K562 (cell line): Measurements from ENCODE around the gene GUF1. TPM values are rescaled to one million over a fixed set of nuclear protein-coding genes. Genes with fewer than 3 reads are reported as not detected.

ENCODE experiments used
- ATAC-seq: fragments of 200-7000 bp; cut with Tn5 transposase; 3 replicates; pipeline ENCODE4 v1.9.1; 2020; ENCODE audit warnings: moderate library complexity
- BruUV-seq: library from RNA; stranded (reverse); fragments of 400-500 nt; replicated peaks from 2 replicates; lab custom pipeline; 2021; lab: Mats Ljungman, UMichigan
- CTCF ChIA-PET: fragments of 300-600 bp; formaldehyde crosslinking; extraction: SDS; loops from one replicate; lab custom pipeline; 2021; ENCODE audit warnings: low intra/inter-chr PET ratio; lab: Yijun Ruan, JAX
- POLR2A ChIA-PET: fragments of 300-600, 350-650 bp; sonication (Branson Sonifier 250); formaldehyde crosslinking; extraction: SDS; loops from one replicate; lab custom pipeline; 2021; ENCODE audit warnings: antibody characterized with exemption, inconsistent platforms; lab: Yijun Ruan, JAX
- DNase-seq, 4 experiments: peaks; one replicate each; pipeline versions ENCODE4 v3.0.0 to v3.0.0-alpha.2; 2011 to 2018; ENCODE audit warnings: low spot score in 3 of 4, mixed read lengths in 3 of 4; ENCODE audit errors: extremely low read depth in 1 of 4
- FAIRE-seq: peaks from 2 replicates; lab custom pipeline; 2011; peaks lifted over from hg19 to GRCh38; lab: Jason Lieb, UNC
- H2AFZ ChIP-seq: 2 replicates; pipeline ENCODE4 v1.6.0; 2011; ENCODE audit warnings: low read depth, low read length, control low read depth, inconsistent platforms
- H3K27ac ChIP-seq: fragments of 200-600 bp; 3 replicates; pipeline ENCODE4 v1.8.0; 2011; ENCODE audit warnings: low read depth, mild to moderate bottlenecking, control low read depth, inconsistent platforms, low read length, moderate library complexity, mixed read lengths; ENCODE audit errors: extremely low read depth
- H3K27me3 ChIP-seq, 2 experiments: fragments of 300-600 bp in 1 of 2; 2 replicates in 1 of 2; 3 replicates in 1 of 2; pipeline versions ENCODE4 v1.6.0 to v1.8.0; 2011; ENCODE audit warnings: inconsistent platforms in 2 of 2, low read length in 2 of 2, mild to moderate bottlenecking in 1 of 2, mixed read lengths in 1 of 2, moderate library complexity in 1 of 2; ENCODE audit not compliant: control insufficient read depth in 2 of 2, insufficient read depth in 2 of 2
- H3K36me3 ChIP-seq: fragments of 300-600 bp; 3 replicates; pipeline ENCODE4 v1.8.0; 2011; ENCODE audit warnings: mild to moderate bottlenecking, low read length, inconsistent platforms; ENCODE audit not compliant: control insufficient read depth, insufficient read depth
- H3K4me1 ChIP-seq, 2 experiments: fragments of 200-600 bp in 1 of 2; replicated peaks in 1 of 2; 2 replicates in 1 of 2; 3 replicates in 1 of 2; pipeline versions ENCODE4 v1.5.1 to v1.8.0; 2011; ENCODE audit warnings: inconsistent platforms in 2 of 2, low read length in 2 of 2, mild to moderate bottlenecking in 1 of 2, mixed read lengths in 1 of 2, moderate library complexity in 1 of 2; ENCODE audit not compliant: control insufficient read depth in 2 of 2, insufficient read depth in 2 of 2
- H3K4me2 ChIP-seq: 2 replicates; pipeline ENCODE4 v1.6.1; 2011; ENCODE audit warnings: low read length, control low read depth, inconsistent platforms, mixed read lengths; ENCODE audit not compliant: insufficient read depth
- H3K4me3 ChIP-seq: fragments of 200-600 bp; sonication (generic), shearing (Covaris generic); 2 replicates; pipeline ENCODE4 v1.5.1; 2016; ENCODE audit warnings: control low read depth, inconsistent platforms
- H3K79me2 ChIP-seq: fragments of 200-600 bp; 3 replicates; pipeline ENCODE4 v1.8.0; 2011; ENCODE audit warnings: low read length, inconsistent platforms; ENCODE audit not compliant: control insufficient read depth, insufficient read depth
- H3K9ac ChIP-seq, 2 experiments: 2 replicates each; pipeline versions ENCODE4 v1.6.0 to v1.6.1; 2011; ENCODE audit warnings: low read depth in 2 of 2, low read length in 2 of 2, control low read depth in 1 of 2, inconsistent platforms in 1 of 2, mild to moderate bottlenecking in 1 of 2, mixed read lengths in 1 of 2; ENCODE audit not compliant: insufficient read depth in 1 of 2
- H3K9me1 ChIP-seq: one replicate; pipeline ENCODE4 v1.6.0; 2011; ENCODE audit warnings: inconsistent platforms, mild to moderate bottlenecking, low read length, moderate library complexity; ENCODE audit not compliant: control insufficient read depth, insufficient read depth
- H3K9me3 ChIP-seq: replicated peaks from 2 replicates; pipeline ENCODE4 v1.5.1; 2011; ENCODE audit warnings: low read depth, low read length, inconsistent platforms; ENCODE audit not compliant: control insufficient read depth, insufficient read depth
- H4K20me1 ChIP-seq: replicated peaks from 2 replicates; pipeline ENCODE4 v1.6.1; 2011; ENCODE audit warnings: low read length, inconsistent platforms, mixed read lengths; ENCODE audit not compliant: control insufficient read depth, insufficient read depth
- HDAC3 ChIP-seq: fragments of 450-650 bp; IDR thresholded peaks from 2 replicates; pipeline ENCODE4 v1.6.1; 2018; ENCODE audit warnings: borderline replicate concordance, mild to moderate bottlenecking, moderate library complexity; ENCODE audit not compliant: partially characterized antibody
- HDAC6 ChIP-seq: IDR thresholded peaks from 2 replicates; pipeline ENCODE4 v1.6.1; 2012; ENCODE audit warnings: low read depth, mild to moderate bottlenecking, control low read depth, inconsistent platforms, low read length, moderate library complexity
- HNRNPUL1 ChIP-seq: fragments of 200-400 bp; formaldehyde crosslinking; IDR thresholded peaks from 2 replicates; pipeline ENCODE4 v1.6.1; 2017; ENCODE audit warnings: low read length
- HOXB6 ChIP-seq: fragments of 250-450 bp; sonication (Bioruptor Pico); IDR thresholded peaks from 2 replicates; pipeline ENCODE4 v1.5.1; 2022; ENCODE audit warnings: mild to moderate bottlenecking, borderline replicate concordance
- LARP7 ChIP-seq: fragments of 450-650 bp; IDR thresholded peaks from 2 replicates; pipeline ENCODE4 v1.6.1; 2016
- MAFF ChIP-seq: IDR thresholded peaks from 2 replicates; pipeline ENCODE4 v1.6.1; 2012; ENCODE audit warnings: low read length, improper control_type of control experiment
- MECOM ChIP-seq: fragments of 250-450 bp; sonication (Bioruptor Pico); IDR thresholded peaks from 2 replicates; pipeline ENCODE4 v1.8.0; 2022; ENCODE audit warnings: inconsistent platforms
- MTA2 ChIP-seq: fragments of 450-650 bp; IDR thresholded peaks from 2 replicates; pipeline ENCODE4 v1.6.1; 2016; ENCODE audit warnings: low read depth
- NFE2L1 ChIP-seq: fragments of 450-650 bp; IDR thresholded peaks from 2 replicates; pipeline ENCODE4 v1.6.1; 2016; ENCODE audit warnings: missing genetic modification characterization, low read depth, mild to moderate bottlenecking, missing compliant biosample characterization, moderate library complexity, borderline replicate concordance
- PHB2 ChIP-seq: fragments of 450-650 bp; IDR thresholded peaks from 2 replicates; pipeline ENCODE4 v1.6.1; 2017; ENCODE audit warnings: low read depth
- POU5F1 ChIP-seq: fragments of 150-350 bp; IDR thresholded peaks from 2 replicates; pipeline ENCODE4 v1.6.1; 2014; ENCODE audit warnings: borderline replicate concordance, low read length, low read depth, mild to moderate bottlenecking; ENCODE audit not compliant: partially characterized antibody
- SNIP1 ChIP-seq: fragments of 450-650 bp; IDR thresholded peaks from 2 replicates; pipeline ENCODE4 v1.7.1; 2017; ENCODE audit warnings: low read depth, mild to moderate bottlenecking
- XRCC5 ChIP-seq: fragments of 200-400 bp; formaldehyde crosslinking; IDR thresholded peaks from 2 replicates; pipeline ENCODE4 v1.6.1; 2017; ENCODE audit warnings: low read depth, mild to moderate bottlenecking, low read length
- ZNF134 ChIP-seq: fragments of 250-450 bp; sonication (Bioruptor Pico); conservative IDR thresholded peaks from 2 replicates; pipeline ENCODE4 v1.4.0; 2020
- ZNF24 ChIP-seq: fragments of 450-650 bp; IDR thresholded peaks from 2 replicates; pipeline ENCODE4 v1.6.1; 2016
- WGBS: fragments of 100-300 bp; shearing (Covaris generic); methylation state at CpG from one replicate; pipeline ENCODE4 v1.1.6; 2016; ENCODE audit warnings: low coverage, mixed read lengths; ENCODE audit not compliant: insufficient coverage; ENCODE audit errors: missing lambda C conversion rate; 5-methylcytosine and 5-hydroxymethylcytosine counted together
- in situ Hi-C: fragments of 300-500 bp; cut with MboI; formaldehyde crosslinking; loops from 4 replicates; pipeline ENCODE4 v1.15.0; 2018; ENCODE audit warnings: inconsistent platforms, mixed read lengths
- intact Hi-C: fragments of 100-400 bp; cut with micrococcal nuclease; formaldehyde crosslinking; loops from 2 replicates; pipeline ENCODE4 v1.14.2; 2022
- polyA plus RNA-seq, 8 experiments: library from polyadenylated mRNA; depleted of rRNA in 4 of 8; stranded (reverse) in 5 of 8; unstranded in 3 of 8; fragments of >200 nt; fragmentation: Nextera tagmentation in 2 of 8; fragmentation: Illumina TruSeq in 1 of 8; extraction: Ambion mirVana in 2 of 8; extraction: Trizol in 1 of 8; gene quantifications; 2 replicates each; pipeline versions ENCODE4 v1.2.1 to v1.2.3, GENCODE V29; 2011 to 2014; ENCODE audit warnings: inconsistent platforms in 1 of 8, missing spikeins in 1 of 8
- total RNA-seq, 7 experiments: library from RNA; depleted of rRNA in 6 of 7; stranded (reverse); fragments of >200 nt in 6 of 7; fragmentation: Illumina TruSeq in 2 of 7; extraction: Trizol in 2 of 7; gene quantifications; 2 replicates each; pipeline versions ENCODE4 v1.2.1 to v1.2.3, GENCODE V29; 2011 to 2021; ENCODE audit warnings: low replicate concordance in 1 of 7
- TF ChIP-seq, protein P1 (sequence below): fragments of 250-450 bp; sonication (Bioruptor Pico); IDR thresholded peaks from 2 replicates; pipeline ENCODE4 v1.5.0; 2021; ENCODE audit warnings: mild to moderate bottlenecking, borderline replicate concordance
- TF ChIP-seq, protein P2 (sequence below): sonication (generic); formaldehyde crosslinking; IDR thresholded peaks from 2 replicates; pipeline ENCODE4 v1.4.0; 2020; ENCODE audit warnings: mild to moderate bottlenecking, missing genetic modification reagents
- TF ChIP-seq, protein P3 (sequence below): fragments of 250-450 bp; sonication (Bioruptor Pico); IDR thresholded peaks from 2 replicates; pipeline ENCODE4 v1.4.0; 2020; ENCODE audit warnings: borderline replicate concordance
- TF ChIP-seq, protein P4 (sequence below): sonication (generic); formaldehyde crosslinking; IDR thresholded peaks from 2 replicates; pipeline ENCODE4 v1.9.0; 2022; ENCODE audit warnings: mild to moderate bottlenecking, missing genetic modification reagents

GUF1 gene
- total and polyA plus RNA-seq, 9 of the 15 experiments (the other 6 are each of a cell fraction or from before 2014, with no cell fraction given), result 8.1 to 47.5 (median 25.0) TPM

DNA sequence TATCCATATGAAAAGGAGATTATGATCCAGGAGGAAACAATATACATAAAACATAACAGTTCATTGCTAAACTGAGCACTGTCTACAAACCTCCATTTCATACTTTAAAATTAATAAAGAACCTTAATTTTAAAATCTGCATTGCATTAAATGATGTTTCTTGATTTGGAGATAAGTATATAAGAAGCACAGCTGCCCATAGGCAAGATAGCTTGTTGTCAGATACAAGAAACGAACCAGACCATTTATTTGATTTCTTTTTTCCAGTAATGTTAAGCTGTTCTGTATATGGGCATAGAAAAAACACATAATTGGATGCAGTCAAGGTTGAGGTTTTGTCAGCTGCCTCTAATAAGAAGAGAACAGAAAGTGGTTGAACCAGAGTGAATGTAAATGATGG lies 6.4 kb downstream of the GUF1 start:
- Histone ChIP-seq H3K79me2 (peaks cover 28% of the 10 kb centered on the region), H2AFZ (no peak overlapping the region), H3K27me3 (no peaks in the 10 kb centered on the region), H3K36me3 (peaks cover 90% of the 10 kb centered on the region), H4K20me1 (no peaks in the 10 kb centered on the region), H3K4me1 (no peaks in the 10 kb centered on the region), H3K9me3 (no peaks in the 10 kb centered on the region), H3K9me1 (no peaks in the 10 kb centered on the region), H3K27ac (no peak overlapping the region), H3K4me2 (no peak overlapping the region), H3K4me3 (no peak overlapping the region), H3K9ac (no peak overlapping the region)
- DNase-seq (no peak), FAIRE-seq (no peak), ATAC-seq (no peak)
- ChIA-PET CTCF (no interaction called here), POLR2A (interaction anchor here (1.1 kb wide), 1 partner anchor 9 kb away, joined by 5 read pairs; no protein-coding TSS in a partner anchor)
- intact Hi-C loops (no loop called here), in situ Hi-C loops (no loop called here)
- no TSS peak for BruUV-seq
- WGBS, result 80% methylated on average over 1 of the region's 1 CpG
- TF ChIP-seq NFE2L1 (tag), result no peak
- no peak for TF ChIP-seq LARP7
- TF ChIP-seq, protein P1, sequence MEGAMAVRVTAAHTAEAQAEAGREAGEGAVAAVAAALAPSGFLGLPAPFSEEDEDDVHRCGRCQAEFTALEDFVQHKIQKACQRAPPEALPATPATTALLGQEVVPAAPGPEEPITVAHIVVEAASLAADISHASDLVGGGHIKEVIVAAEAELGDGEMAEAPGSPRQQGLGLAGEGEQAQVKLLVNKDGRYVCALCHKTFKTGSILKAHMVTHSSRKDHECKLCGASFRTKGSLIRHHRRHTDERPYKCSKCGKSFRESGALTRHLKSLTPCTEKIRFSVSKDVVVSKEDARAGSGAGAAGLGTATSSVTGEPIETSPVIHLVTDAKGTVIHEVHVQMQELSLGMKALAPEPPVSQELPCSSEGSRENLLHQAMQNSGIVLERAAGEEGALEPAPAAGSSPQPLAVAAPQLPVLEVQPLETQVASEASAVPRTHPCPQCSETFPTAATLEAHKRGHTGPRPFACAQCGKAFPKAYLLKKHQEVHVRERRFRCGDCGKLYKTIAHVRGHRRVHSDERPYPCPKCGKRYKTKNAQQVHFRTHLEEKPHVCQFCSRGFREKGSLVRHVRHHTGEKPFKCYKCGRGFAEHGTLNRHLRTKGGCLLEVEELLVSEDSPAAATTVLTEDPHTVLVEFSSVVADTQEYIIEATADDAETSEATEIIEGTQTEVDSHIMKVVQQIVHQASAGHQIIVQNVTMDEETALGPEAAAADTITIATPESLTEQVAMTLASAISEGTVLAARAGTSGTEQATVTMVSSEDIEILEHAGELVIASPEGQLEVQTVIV, result no peak
- TF ChIP-seq HDAC6, result no peak
- no peak for TF ChIP-seq POU5F1
- no peak for TF ChIP-seq XRCC5
- no peak for TF ChIP-seq HDAC3
- TF ChIP-seq, protein P2, sequence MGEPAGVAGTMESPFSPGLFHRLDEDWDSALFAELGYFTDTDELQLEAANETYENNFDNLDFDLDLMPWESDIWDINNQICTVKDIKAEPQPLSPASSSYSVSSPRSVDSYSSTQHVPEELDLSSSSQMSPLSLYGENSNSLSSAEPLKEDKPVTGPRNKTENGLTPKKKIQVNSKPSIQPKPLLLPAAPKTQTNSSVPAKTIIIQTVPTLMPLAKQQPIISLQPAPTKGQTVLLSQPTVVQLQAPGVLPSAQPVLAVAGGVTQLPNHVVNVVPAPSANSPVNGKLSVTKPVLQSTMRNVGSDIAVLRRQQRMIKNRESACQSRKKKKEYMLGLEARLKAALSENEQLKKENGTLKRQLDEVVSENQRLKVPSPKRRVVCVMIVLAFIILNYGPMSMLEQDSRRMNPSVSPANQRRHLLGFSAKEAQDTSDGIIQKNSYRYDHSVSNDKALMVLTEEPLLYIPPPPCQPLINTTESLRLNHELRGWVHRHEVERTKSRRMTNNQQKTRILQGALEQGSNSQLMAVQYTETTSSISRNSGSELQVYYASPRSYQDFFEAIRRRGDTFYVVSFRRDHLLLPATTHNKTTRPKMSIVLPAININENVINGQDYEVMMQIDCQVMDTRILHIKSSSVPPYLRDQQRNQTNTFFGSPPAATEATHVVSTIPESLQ (CRISPR knock-in tag), result no peak
- no peak for TF ChIP-seq SNIP1
- TF ChIP-seq HNRNPUL1, result no peak
- TF ChIP-seq, protein P3, sequence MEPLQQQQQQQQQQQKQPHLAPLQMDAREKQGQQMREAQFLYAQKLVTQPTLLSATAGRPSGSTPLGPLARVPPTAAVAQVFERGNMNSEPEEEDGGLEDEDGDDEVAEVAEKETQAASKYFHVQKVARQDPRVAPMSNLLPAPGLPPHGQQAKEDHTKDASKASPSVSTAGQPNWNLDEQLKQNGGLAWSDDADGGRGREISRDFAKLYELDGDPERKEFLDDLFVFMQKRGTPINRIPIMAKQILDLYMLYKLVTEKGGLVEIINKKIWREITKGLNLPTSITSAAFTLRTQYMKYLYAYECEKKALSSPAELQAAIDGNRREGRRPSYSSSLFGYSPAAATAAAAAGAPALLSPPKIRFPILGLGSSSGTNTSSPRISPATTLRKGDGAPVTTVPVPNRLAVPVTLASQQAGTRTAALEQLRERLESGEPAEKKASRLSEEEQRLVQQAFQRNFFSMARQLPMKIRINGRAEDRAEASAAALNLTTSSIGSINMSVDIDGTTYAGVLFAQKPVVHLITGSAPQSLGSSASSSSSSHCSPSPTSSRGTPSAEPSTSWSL (CRISPR knock-in tag), result no peak
- TF ChIP-seq MAFF, result no peak
- TF ChIP-seq ZNF134 (CRISPR knock-in tag), result no peak
- TF ChIP-seq, protein P4, sequence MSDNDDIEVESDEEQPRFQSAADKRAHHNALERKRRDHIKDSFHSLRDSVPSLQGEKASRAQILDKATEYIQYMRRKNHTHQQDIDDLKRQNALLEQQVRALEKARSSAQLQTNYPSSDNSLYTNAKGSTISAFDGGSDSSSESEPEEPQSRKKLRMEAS (CRISPR knock-in tag), result no peak
- no peak for TF ChIP-seq ZNF24
- no peak for TF ChIP-seq PHB2
- TF ChIP-seq MTA2, result no peak
- TF ChIP-seq MECOM (CRISPR knock-in tag), result no peak
- TF ChIP-seq HOXB6 (CRISPR knock-in tag), result no peak
